Measurements from ENCODE around the gene ZFPL1. TPM values are rescaled to one million over a fixed set of nuclear protein-coding genes. Genes with fewer than 3 reads are reported as not detected.

The ZFPL1 gene
- total and polyA plus RNA-seq, 9 of the 15 experiments (the other 6 are each of a cell fraction or from before 2014, with no cell fraction given) = 3.7 to 37.5 (median 22.7) TPM

GRCh38 chr11:65111744-65112545 is 27.9 kb downstream of the ZFPL1 start, which contains the start of gene TM7SF2 (continued):
- TF ChIP-seq NKRF (IDR thresholded peaks at IDR 0.05; ENCODE audit: borderline replicate concordance) (peak; percentile 46; the same call in 1 of the 2 replicates), ZKSCAN1 (IDR thresholded peaks at IDR 0.05; ENCODE audit: low read depth, low read length) (no peak), SRSF9 (IDR thresholded peaks at IDR 0.05; ENCODE audit: borderline replicate concordance, low read depth, low read length) (no peak), ETV1 (tag; conservative IDR thresholded peaks at IDR 0.05; ENCODE audit: low read depth) (no peak), HDAC1 (IDR thresholded peaks at IDR 0.05) (peak in 1 of 2 experiments; percentile 43; a peak in 2 of 4 replicates), ZBTB5 (IDR thresholded peaks at IDR 0.05) (no peak), ZBTB7A (IDR thresholded peaks at IDR 0.05; ENCODE audit: borderline replicate concordance, control insufficient read depth, low read depth, low read length) (no peak), POLR2G (IDR thresholded peaks at IDR 0.05; ENCODE audit: low read depth, low read length) (peak; percentile 98), SUPT5H (IDR thresholded peaks at IDR 0.05) (peak; percentile 85), TRIM25 (IDR thresholded peaks at IDR 0.05; ENCODE audit: borderline replicate concordance) (no peak), PBX2 (CRISPR knock-in tag; IDR thresholded peaks at IDR 0.05; ENCODE audit: low read depth) (no peak), PBX2 (tag; conservative IDR thresholded peaks at IDR 0.05; ENCODE audit: low read depth) (no peak), ZNF766 (CRISPR knock-in tag; conservative IDR thresholded peaks at IDR 0.05) (no peak), ZNF311 (CRISPR knock-in tag; IDR thresholded peaks at IDR 0.05) (no peak), HMG20B (CRISPR knock-in tag; IDR thresholded peaks at IDR 0.05) (no peak), EZH2 (IDR thresholded peaks at IDR 0.05; ENCODE audit: borderline replicate concordance, low read depth, low read length) (no peak), RBFOX2 (IDR thresholded peaks at IDR 0.05; ENCODE audit: low read depth, low read length) (peak; percentile 93)

Measured in K562 (cell line).